ENCODE data around the gene CASP2. TPM values are rescaled to one million over a fixed set of nuclear protein-coding genes. Genes with fewer than 3 reads are reported as not detected.
"Not testable (repeated sequence)": the region's sequence is repeated elsewhere in the genome, so short reads cannot be mapped to it uniquely, and the experiment has no call there.

The CASP2 gene
- total RNA-seq, 6 experiments from 2014 or later: 22.4 to 29.6 (median 25.0) TPM

DNA sequence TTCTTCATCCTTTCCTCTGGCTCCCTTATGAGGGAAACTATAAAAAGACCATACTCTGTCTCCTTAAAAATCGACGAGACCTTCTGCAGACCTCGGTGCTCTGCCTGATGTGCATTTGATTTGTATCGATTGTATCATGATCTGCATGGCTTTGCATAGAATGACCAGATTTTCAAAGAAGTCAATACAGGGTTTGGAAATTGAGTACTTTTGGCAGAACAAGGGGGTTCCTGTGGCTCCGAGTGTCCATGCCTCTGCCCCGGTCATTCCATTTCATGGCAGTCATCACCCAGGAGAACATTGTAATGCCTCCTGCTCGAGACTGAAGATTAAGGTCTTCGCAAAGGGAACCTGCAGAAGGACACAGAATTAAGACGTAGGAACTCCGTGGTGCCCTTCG is 685 bp downstream of the CASP2 start:
- peak overlapping the region; percentile 89 for H3K27ac Mint-ChIP-seq
- peak overlapping the region; percentile 98 for H3K4me3 Mint-ChIP-seq
- TF ChIP-seq CTCF (IDR thresholded peaks at IDR 0.05): no peak
- H3K9me3 Mint-ChIP-seq: peaks cover 4% of the 10 kb centered on the region; the same call in 1 of the 2 replicates
- H3K36me3 Mint-ChIP-seq (ENCODE audit: low read depth): peaks cover 33% of the 10 kb centered on the region
- peaks cover 48% of the 10 kb centered on the region for H3K4me1 Mint-ChIP-seq (ENCODE audit: low read depth)
- DNase-seq: peak; percentile 13
- H3K27me3 Mint-ChIP-seq (ENCODE audit: insufficient read depth): peaks cover 6% of the 10 kb centered on the region; the same call in 1 of the 2 replicates

DNA sequence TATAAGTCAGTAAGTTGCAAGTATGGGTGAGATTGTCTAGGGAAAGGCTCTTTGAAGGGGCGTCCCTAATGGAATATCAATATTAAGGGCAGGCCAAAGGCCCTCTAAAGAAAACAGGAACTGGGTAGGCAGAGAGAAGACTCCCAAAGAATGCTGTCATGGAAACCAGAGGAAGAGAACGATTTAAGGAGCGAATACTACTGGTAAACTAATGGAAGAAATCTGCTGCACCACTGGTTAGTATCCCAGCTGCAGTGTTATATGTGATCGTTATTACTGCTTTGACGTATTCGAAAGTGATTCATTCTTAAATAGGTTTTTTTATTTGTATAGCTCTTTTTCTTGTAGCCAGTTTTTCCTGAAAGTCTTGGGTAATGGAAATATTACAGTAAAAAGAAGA is 1.3 kb downstream of the CASP2 start:
- H3K27ac Mint-ChIP-seq: peak overlapping the region; percentile 89
- no peak for DNase-seq
- no peak for TF ChIP-seq CTCF (IDR thresholded peaks at IDR 0.05)
- peaks cover 54% of the 10 kb centered on the region for H3K4me1 Mint-ChIP-seq (ENCODE audit: low read depth)
- peaks cover 4% of the 10 kb centered on the region; the same call in 1 of the 2 replicates for H3K9me3 Mint-ChIP-seq
- H3K4me3 Mint-ChIP-seq: peak overlapping the region; percentile 98
- peaks cover 6% of the 10 kb centered on the region; the same call in 1 of the 2 replicates for H3K27me3 Mint-ChIP-seq (ENCODE audit: insufficient read depth)
- peaks cover 39% of the 10 kb centered on the region for H3K36me3 Mint-ChIP-seq (ENCODE audit: low read depth)

DNA sequence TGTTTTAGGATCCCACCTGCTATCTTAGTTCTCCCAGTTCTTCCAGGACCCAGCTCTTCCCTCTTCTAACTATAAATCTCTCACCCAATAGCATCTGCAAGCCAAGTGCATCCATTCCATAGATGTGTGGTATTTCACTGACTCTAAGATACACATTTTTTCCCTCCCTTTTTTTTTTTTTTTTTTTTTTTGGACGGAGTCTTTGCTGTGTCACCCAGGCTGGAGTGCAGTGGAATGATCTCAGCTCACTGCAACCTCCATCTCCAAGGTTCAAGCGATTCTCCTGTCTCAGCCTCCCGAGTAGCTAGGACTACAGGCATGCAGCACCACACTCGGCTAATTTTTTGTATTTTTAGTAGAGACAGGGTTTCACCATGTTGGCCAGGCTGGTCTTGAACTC is 1.7 kb downstream of the CASP2 start:
- Mint-ChIP-seq H3K36me3 (ENCODE audit: low read depth) (peaks cover 44% of the 10 kb centered on the region), H3K4me1 (ENCODE audit: low read depth) (peaks cover 54% of the 10 kb centered on the region), H3K27ac (peak overlapping the region; percentile 81; the same call in 1 of the 2 replicates), H3K4me3 (peak overlapping the region; percentile 98)
- not testable (repeated sequence) for DNase-seq; H3K27me3 Mint-ChIP-seq (ENCODE audit: insufficient read depth); H3K9me3 Mint-ChIP-seq

DNA sequence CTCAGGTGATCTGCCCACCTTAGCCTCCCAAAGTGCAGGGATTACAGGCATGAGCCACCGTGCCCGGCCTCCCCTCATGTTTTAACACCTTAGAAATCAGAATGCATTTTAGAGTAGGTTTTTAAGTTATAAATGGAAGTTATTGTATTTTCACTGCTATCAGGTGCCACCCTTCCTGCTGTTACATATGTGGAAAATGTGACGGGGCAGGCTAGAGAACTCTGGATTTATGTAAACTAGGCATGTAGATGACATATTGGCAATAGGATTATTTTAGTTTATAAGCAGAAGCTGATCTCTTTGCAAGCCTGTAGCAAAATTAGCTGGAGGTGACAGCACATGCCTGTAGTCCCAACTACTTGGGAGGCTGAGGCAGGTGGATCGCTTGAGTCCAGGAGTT is 2.1 kb downstream of the CASP2 start:
- Mint-ChIP-seq H3K4me3 (peak overlapping the region; percentile 98), H3K27ac (peak overlapping the region; percentile 81; the same call in 1 of the 2 replicates), H3K36me3 (ENCODE audit: low read depth) (peaks cover 47% of the 10 kb centered on the region), H3K4me1 (ENCODE audit: low read depth) (peaks cover 54% of the 10 kb centered on the region), H3K9me3 (peaks cover 4% of the 10 kb centered on the region; the same call in 1 of the 2 replicates), H3K27me3 (ENCODE audit: insufficient read depth) (peaks cover 2% of the 10 kb centered on the region; the same call in 1 of the 2 replicates)
- TF ChIP-seq CTCF (IDR thresholded peaks at IDR 0.05): no peak
- no peak for DNase-seq

DNA sequence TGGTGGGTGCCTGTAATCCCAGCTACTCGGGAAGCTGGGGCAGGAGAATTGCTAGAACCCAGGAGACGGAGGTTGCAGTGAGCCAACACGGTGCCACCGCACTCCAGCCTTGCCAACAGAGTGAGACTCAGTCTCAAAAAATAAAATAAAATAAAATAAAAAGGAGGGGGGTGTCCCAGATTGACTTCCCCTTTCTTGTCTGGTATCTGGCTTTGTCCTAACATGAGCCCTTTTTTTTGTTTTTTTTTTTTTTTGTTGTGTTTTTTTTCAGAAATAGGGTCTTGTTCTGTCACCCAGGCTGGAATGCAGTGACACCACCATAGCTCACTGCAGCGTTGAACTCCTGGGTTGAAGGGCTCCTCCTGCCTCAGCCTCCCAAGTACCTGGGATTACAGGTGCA is 4.7 kb downstream of the CASP2 start:
- H3K27me3 Mint-ChIP-seq (ENCODE audit: insufficient read depth): no peaks in the 10 kb centered on the region
- TF ChIP-seq CTCF (IDR thresholded peaks at IDR 0.05): no peak
- peaks cover 53% of the 10 kb centered on the region for H3K36me3 Mint-ChIP-seq (ENCODE audit: low read depth)
- H3K4me3 Mint-ChIP-seq: no peak overlapping the region
- H3K4me1 Mint-ChIP-seq (ENCODE audit: low read depth): peaks cover 64% of the 10 kb centered on the region
- H3K27ac Mint-ChIP-seq: no peak overlapping the region
- H3K9me3 Mint-ChIP-seq: peaks cover 1% of the 10 kb centered on the region; the same call in 1 of the 2 replicates
- DNase-seq: no peak

DNA sequence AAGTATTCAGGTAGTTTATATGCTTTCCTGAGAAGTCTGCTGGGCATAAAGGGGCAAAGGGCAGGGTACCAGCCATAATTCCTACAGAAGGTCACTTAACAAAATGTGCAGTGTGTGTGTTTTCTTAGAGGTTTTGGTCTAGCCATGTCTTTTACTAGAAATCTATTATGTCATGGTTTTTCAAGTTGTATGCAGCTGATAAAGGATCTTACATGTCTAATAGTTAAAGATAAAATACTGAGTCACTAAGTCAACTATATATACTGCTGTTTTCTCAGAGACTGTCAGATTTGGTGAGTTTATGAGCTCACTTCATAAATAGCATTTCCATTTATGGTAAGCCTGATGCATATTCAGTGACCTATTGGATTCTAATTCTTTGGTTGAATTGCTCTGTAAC is 7.7 kb downstream of the CASP2 start:
- peak; percentile 72 for DNase-seq
- Mint-ChIP-seq H3K4me3 (peak overlapping the region; percentile 16; the same call in 1 of the 2 replicates), H3K27ac (peak overlapping the region; percentile 57), H3K36me3 (ENCODE audit: low read depth) (peaks cover 56% of the 10 kb centered on the region), H3K9me3 (no peaks in the 10 kb centered on the region), H3K4me1 (ENCODE audit: low read depth) (peaks cover 63% of the 10 kb centered on the region), H3K27me3 (ENCODE audit: insufficient read depth) (no peaks in the 10 kb centered on the region)
- no peak for TF ChIP-seq CTCF (IDR thresholded peaks at IDR 0.05)
